HCT116 (cell line): Measurements from ENCODE around the gene PDCD5. TPM values are rescaled to one million over a fixed set of nuclear protein-coding genes. Genes with fewer than 3 reads are reported as not detected.
"Not testable (repeated sequence)": the region's sequence is repeated elsewhere in the genome, so short reads cannot be mapped to it uniquely, and the experiment has no call there.

ENCODE experiments used
- ATAC-seq: fragments of 200-7000 bp; cut with Tn5 transposase; 2 replicates; pipeline ENCODE4 v1.9.1; 2020; ENCODE audit warnings: mild to moderate bottlenecking, moderate library complexity
- BruUV-seq: library from RNA; stranded (reverse); fragments of 400-500 nt; replicated peaks from 2 replicates; lab custom pipeline; 2021; lab: Mats Ljungman, UMichigan
- CTCF ChIA-PET: fragments of 300-600 bp; sonication (Branson Sonifier 250); formaldehyde crosslinking; loops from one replicate; lab custom pipeline; 2021; ENCODE audit warnings: antibody characterized with exemption; lab: Charles Lee
- POLR2A ChIA-PET: fragments of 300-600, 350-600 bp; sonication (Branson Sonifier 250); formaldehyde crosslinking; loops from one replicate; lab custom pipeline; 2021; ENCODE audit warnings: antibody characterized with exemption; lab: Charles Lee
- RAD21 ChIA-PET, 2 experiments: fragments of 300-600 bp; sonication (Branson Sonifier 250); formaldehyde crosslinking; loops; one replicate each; lab custom pipeline; 2023; ENCODE audit warnings: low total read pairs in 2 of 2; ENCODE audit not compliant: uncharacterized antibody in 2 of 2, unreplicated experiment in 2 of 2, low non-redundant PET in 1 of 2; lab: Charles Lee
- DNase-seq: peaks from one replicate; pipeline ENCODE4 v3.0.0-alpha.2; 2010; ENCODE audit warnings: low read depth, low spot score
- H2AFZ ChIP-seq: fragments of 200-600 bp; shearing (Covaris generic), sonication (generic); 2 replicates; pipeline ENCODE4 v1.6.1; 2017; ENCODE audit warnings: low read depth, mixed run types, mixed read lengths, antibody characterized with exemption, low read length; ENCODE audit not compliant: poor library complexity, severe bottlenecking
- H3K27ac ChIP-seq: 2 replicates; pipeline ENCODE4 v1.5.1; 2012; ENCODE audit warnings: low read depth, low read length
- H3K27me3 ChIP-seq: fragments of 200-600 bp; sonication (generic); 2 replicates; pipeline ENCODE4 v1.6.1; 2016; ENCODE audit warnings: mixed run types, low read length, mixed read lengths; ENCODE audit not compliant: insufficient read depth
- H3K36me3 ChIP-seq, 2 experiments: fragments of 200-500 bp in 1 of 2; fragments of 200-600 bp in 1 of 2; sonication (Bioruptor generic) in 1 of 2; sonication (generic) in 1 of 2; 2 replicates each; pipeline versions ENCODE4 v1.5.1 to v1.6.1; 2014 to 2016; ENCODE audit warnings: low read length in 2 of 2, inconsistent platforms in 1 of 2, mixed read lengths in 1 of 2, mixed run types in 1 of 2; ENCODE audit not compliant: insufficient read depth in 2 of 2, control insufficient read depth in 1 of 2
- H3K4me1 ChIP-seq, 2 experiments: fragments of 200-600 bp in 1 of 2; sonication (generic) in 1 of 2; 2 replicates each; pipeline versions ENCODE4 v1.5.1 to v1.6.1; 2012 to 2017; ENCODE audit warnings: low read length in 2 of 2, inconsistent platforms in 1 of 2, mild to moderate bottlenecking in 1 of 2, mixed read lengths in 1 of 2, mixed run types in 1 of 2, moderate library complexity in 1 of 2; ENCODE audit not compliant: insufficient read depth in 2 of 2, control insufficient read depth in 1 of 2
- H3K4me2 ChIP-seq: fragments of 200-600 bp; sonication (generic); 2 replicates; pipeline ENCODE4 v1.6.1; 2017; ENCODE audit warnings: mixed run types, low read length, mixed read lengths
- H3K4me3 ChIP-seq, 2 experiments: fragments of 200-600 bp in 1 of 2; sonication (generic) in 1 of 2; replicated peaks in 1 of 2; 2 replicates each; pipeline ENCODE4 v1.5.1; 2011 to 2016; ENCODE audit warnings: low read length in 2 of 2, control low read depth in 1 of 2, low read depth in 1 of 2, mild to moderate bottlenecking in 1 of 2, mixed read lengths in 1 of 2, mixed run types in 1 of 2
- H3K79me2 ChIP-seq: fragments of 200-600 bp; sonication (generic); 2 replicates; pipeline ENCODE4 v1.6.1; 2017; ENCODE audit warnings: mild to moderate bottlenecking, mixed run types, low read length, moderate library complexity, mixed read lengths; ENCODE audit not compliant: insufficient read depth
- H3K9ac ChIP-seq: fragments of 200-600 bp; sonication (generic); 2 replicates; pipeline ENCODE4 v1.6.1; 2016; ENCODE audit warnings: low read length, mixed read lengths
- H3K9me2 ChIP-seq: fragments of 200-600 bp; sonication (generic), shearing (Covaris generic); 2 replicates; pipeline ENCODE4 v1.6.1; 2017; ENCODE audit warnings: mixed run types, mild to moderate bottlenecking, moderate library complexity; ENCODE audit not compliant: insufficient read depth
- H3K9me3 ChIP-seq, 2 experiments: fragments of 200-500 bp in 1 of 2; fragments of 200-600 bp in 1 of 2; sonication (Bioruptor generic) in 1 of 2; sonication (generic) in 1 of 2; 2 replicates each; pipeline ENCODE4 v1.6.1; 2014 to 2017; ENCODE audit warnings: low read length in 2 of 2, mixed read lengths in 2 of 2, inconsistent platforms in 1 of 2, low read depth in 1 of 2, mild to moderate bottlenecking in 1 of 2, mixed run types in 1 of 2, moderate library complexity in 1 of 2; ENCODE audit not compliant: control insufficient read depth in 1 of 2, insufficient read depth in 1 of 2
- H4K20me1 ChIP-seq: fragments of 200-600 bp; sonication (generic), shearing (Covaris generic); 2 replicates; pipeline ENCODE4 v1.6.1; 2017; ENCODE audit warnings: mixed run types, mild to moderate bottlenecking, moderate library complexity; ENCODE audit not compliant: insufficient read depth
- JUND ChIP-seq: IDR thresholded peaks from 2 replicates; pipeline ENCODE4 v1.6.1; 2012
- POLR2A ChIP-seq: IDR thresholded peaks from 2 replicates; pipeline ENCODE4 v1.7.0; 2011; ENCODE audit warnings: borderline replicate concordance; ENCODE audit not compliant: insufficient read depth, insufficient read length; ENCODE audit errors: extremely low read depth
- intact Hi-C: fragments of 100-400 bp; cut with micrococcal nuclease; formaldehyde crosslinking; loops from 2 replicates; pipeline ENCODE4 v1.10.0; 2022
- total RNA-seq: library from RNA; stranded (reverse); gene quantifications from one replicate; pipeline ENCODE4 v1.2.1, GENCODE V29; 2021; ENCODE audit not compliant: unreplicated experiment
- TF ChIP-seq, protein P1 (sequence below): IDR thresholded peaks from 2 replicates; pipeline ENCODE4 v1.6.1; 2012
- TF ChIP-seq, protein P2 (sequence below): IDR thresholded peaks from 2 replicates; pipeline ENCODE4 v1.6.1; 2012; ENCODE audit warnings: low read depth
- TF ChIP-seq, protein P3 (sequence below), 3 experiments: fragments of 200-600 bp in 1 of 3; sonication (generic) in 1 of 3; IDR thresholded peaks in 2 of 3; conservative IDR thresholded peaks in 1 of 3; 2 replicates each; pipeline ENCODE4 v1.5.1; 2012 to 2017; ENCODE audit warnings: low read depth in 2 of 3, low read length in 2 of 3, antibody characterized with exemption in 1 of 3, borderline replicate concordance in 1 of 3, control low read depth in 1 of 3, mild to moderate bottlenecking in 1 of 3, mixed read lengths in 1 of 3, mixed run types in 1 of 3, moderate library complexity in 1 of 3; ENCODE audit not compliant: insufficient read depth in 1 of 3

Gene PDCD5
- total RNA-seq, 1 experiment from 2014 or later = 143 TPM

GRCh38 chr19:32540621-32541020, 40.4 kb upstream of the PDCD5 start:
- ATAC-seq = no peak
- Histone ChIP-seq H3K9ac (no peak overlapping the region), H3K79me2 (no peaks in the 10 kb centered on the region), H3K27ac (no peak overlapping the region)
- BruUV-seq = no TSS peak
- DNase-seq = no peak
- TF ChIP-seq, protein P1, sequence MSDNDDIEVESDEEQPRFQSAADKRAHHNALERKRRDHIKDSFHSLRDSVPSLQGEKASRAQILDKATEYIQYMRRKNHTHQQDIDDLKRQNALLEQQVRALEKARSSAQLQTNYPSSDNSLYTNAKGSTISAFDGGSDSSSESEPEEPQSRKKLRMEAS = no peak
- TF ChIP-seq POLR2A (no peak), JUND (no peak)
- TF ChIP-seq, protein P2, sequence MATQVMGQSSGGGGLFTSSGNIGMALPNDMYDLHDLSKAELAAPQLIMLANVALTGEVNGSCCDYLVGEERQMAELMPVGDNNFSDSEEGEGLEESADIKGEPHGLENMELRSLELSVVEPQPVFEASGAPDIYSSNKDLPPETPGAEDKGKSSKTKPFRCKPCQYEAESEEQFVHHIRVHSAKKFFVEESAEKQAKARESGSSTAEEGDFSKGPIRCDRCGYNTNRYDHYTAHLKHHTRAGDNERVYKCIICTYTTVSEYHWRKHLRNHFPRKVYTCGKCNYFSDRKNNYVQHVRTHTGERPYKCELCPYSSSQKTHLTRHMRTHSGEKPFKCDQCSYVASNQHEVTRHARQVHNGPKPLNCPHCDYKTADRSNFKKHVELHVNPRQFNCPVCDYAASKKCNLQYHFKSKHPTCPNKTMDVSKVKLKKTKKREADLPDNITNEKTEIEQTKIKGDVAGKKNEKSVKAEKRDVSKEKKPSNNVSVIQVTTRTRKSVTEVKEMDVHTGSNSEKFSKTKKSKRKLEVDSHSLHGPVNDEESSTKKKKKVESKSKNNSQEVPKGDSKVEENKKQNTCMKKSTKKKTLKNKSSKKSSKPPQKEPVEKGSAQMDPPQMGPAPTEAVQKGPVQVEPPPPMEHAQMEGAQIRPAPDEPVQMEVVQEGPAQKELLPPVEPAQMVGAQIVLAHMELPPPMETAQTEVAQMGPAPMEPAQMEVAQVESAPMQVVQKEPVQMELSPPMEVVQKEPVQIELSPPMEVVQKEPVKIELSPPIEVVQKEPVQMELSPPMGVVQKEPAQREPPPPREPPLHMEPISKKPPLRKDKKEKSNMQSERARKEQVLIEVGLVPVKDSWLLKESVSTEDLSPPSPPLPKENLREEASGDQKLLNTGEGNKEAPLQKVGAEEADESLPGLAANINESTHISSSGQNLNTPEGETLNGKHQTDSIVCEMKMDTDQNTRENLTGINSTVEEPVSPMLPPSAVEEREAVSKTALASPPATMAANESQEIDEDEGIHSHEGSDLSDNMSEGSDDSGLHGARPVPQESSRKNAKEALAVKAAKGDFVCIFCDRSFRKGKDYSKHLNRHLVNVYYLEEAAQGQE = no peak
- TF ChIP-seq, protein P3, sequence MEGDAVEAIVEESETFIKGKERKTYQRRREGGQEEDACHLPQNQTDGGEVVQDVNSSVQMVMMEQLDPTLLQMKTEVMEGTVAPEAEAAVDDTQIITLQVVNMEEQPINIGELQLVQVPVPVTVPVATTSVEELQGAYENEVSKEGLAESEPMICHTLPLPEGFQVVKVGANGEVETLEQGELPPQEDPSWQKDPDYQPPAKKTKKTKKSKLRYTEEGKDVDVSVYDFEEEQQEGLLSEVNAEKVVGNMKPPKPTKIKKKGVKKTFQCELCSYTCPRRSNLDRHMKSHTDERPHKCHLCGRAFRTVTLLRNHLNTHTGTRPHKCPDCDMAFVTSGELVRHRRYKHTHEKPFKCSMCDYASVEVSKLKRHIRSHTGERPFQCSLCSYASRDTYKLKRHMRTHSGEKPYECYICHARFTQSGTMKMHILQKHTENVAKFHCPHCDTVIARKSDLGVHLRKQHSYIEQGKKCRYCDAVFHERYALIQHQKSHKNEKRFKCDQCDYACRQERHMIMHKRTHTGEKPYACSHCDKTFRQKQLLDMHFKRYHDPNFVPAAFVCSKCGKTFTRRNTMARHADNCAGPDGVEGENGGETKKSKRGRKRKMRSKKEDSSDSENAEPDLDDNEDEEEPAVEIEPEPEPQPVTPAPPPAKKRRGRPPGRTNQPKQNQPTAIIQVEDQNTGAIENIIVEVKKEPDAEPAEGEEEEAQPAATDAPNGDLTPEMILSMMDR (IDR thresholded peaks at IDR 0.05 in 2 of 3, conservative IDR thresholded peaks at IDR 0.05 in 1 of 3; ENCODE audit: borderline replicate concordance in 1 of 3, insufficient read depth in 1 of 3, low read depth in 2 of 3, low read length in 2 of 3) = no peak
- TF ChIP-seq, all 23 proteins: peak for 0
- Histone ChIP-seq H3K9me3 (no peaks in the 10 kb centered on the region), H3K36me3 (no peaks in the 10 kb centered on the region), H2AFZ (no peak overlapping the region), H3K4me3 (no peak overlapping the region), H3K27me3 (no peaks in the 10 kb centered on the region), H4K20me1 (no peaks in the 10 kb centered on the region), H3K4me1 (peaks cover 4 to 9% of the 10 kb centered on the region in 2 experiments; a peak in 3 of 4 replicates), H3K4me2 (no peak overlapping the region), H3K9me2 (no peaks in the 10 kb centered on the region)
- RAD21 ChIA-PET = no interaction called here
- intact Hi-C loops = no loop called here
- CTCF ChIA-PET = no interaction called here
- POLR2A ChIA-PET = no interaction called here

- RAD21 ChIA-PET, H3K4me2 ChIP-seq, DNase-seq, H2AFZ ChIP-seq, H3K79me2 ChIP-seq, H3K4me3 ChIP-seq, POLR2A ChIA-PET, H4K20me1 ChIP-seq, CTCF ChIA-PET, BruUV-seq, H3K36me3 ChIP-seq, H3K27ac ChIP-seq, H3K27me3 ChIP-seq, intact Hi-C loops, H3K9me2 ChIP-seq, H3K4me1 ChIP-seq, H3K9ac ChIP-seq, H3K9me3 ChIP-seq, ATAC-seq: not testable (repeated sequence)
These were observed 39.6 kb upstream of the PDCD5 start for GRCh38 chr19:32541376-32541775.
